GM18870 (cell line): ENCODE results near the gene CEP112.

ENCODE experiments used
- ATAC-seq: cut with Tn5 transposase; IDR thresholded peaks from one replicate; pipeline ENCODE4 v1.9.1; 2021; ENCODE audit warnings: moderate library complexity; ENCODE audit not compliant: unreplicated experiment

The CEP112 gene

GRCh38 chr17:66191593-66192377 lies at the start of gene CEP112:
Gene CEP112 (minus strand): TSS chr17:66192133.
- no peak for ATAC-seq

GRCh38 chr17:66240630-66241029 lies 48.7 kb upstream of the CEP112 start:
- ATAC-seq = no peak

GRCh38 chr17:66240013-66240412 lies 48.1 kb upstream of the CEP112 start:
- no peak for ATAC-seq

GRCh38 chr17:66235377-66235994 lies 43.6 kb upstream of the CEP112 start:
- no peak for ATAC-seq

GRCh38 chr17:66234611-66235010 lies 42.7 kb upstream of the CEP112 start:
- no peak for ATAC-seq

- ATAC-seq = no peak
Observed at GRCh38 chr17:66233023-66233753, 41.3 kb upstream of the CEP112 start.

- ATAC-seq = no peak
Observed at GRCh38 chr17:66230922-66231591, 39.1 kb upstream of the CEP112 start.

GRCh38 chr17:66229783-66230538 lies 38.0 kb upstream of the CEP112 start:
- no peak for ATAC-seq

GRCh38 chr17:66228887-66229782 lies 37.2 kb upstream of the CEP112 start, which contains the start of gene APOH:
Gene APOH (minus strand): TSS chr17:66229415. CDS start chr17:66229379, 36 bp downstream.
- ATAC-seq = no peak

GRCh38 chr17:66227212-66228045 lies 35.5 kb upstream of the CEP112 start:
- ATAC-seq = no peak

- ATAC-seq = no peak
Observed at GRCh38 chr17:66222798-66223350, 30.9 kb upstream of the CEP112 start.

- ATAC-seq = no peak
Observed at GRCh38 chr17:66221755-66222530, 30.0 kb upstream of the CEP112 start.

GRCh38 chr17:66221343-66221742 lies 29.4 kb upstream of the CEP112 start:
- ATAC-seq = no peak

GRCh38 chr17:66220079-66220835 lies 28.3 kb upstream of the CEP112 start:
- no peak for ATAC-seq

GRCh38 chr17:66215529-66215911 lies 23.6 kb upstream of the CEP112 start:
- ATAC-seq = no peak

GRCh38 chr17:66214884-66215528 lies 23.1 kb upstream of the CEP112 start:
- no peak for ATAC-seq
